H1 (cell line): ENCODE results near the gene CCDC24. TPM values are rescaled to one million over a fixed set of nuclear protein-coding genes. Genes with fewer than 3 reads are reported as not detected.

ENCODE experiments used
- CTCF ChIA-PET: fragments of 300-600 bp; sonication (Branson Sonifier 250); formaldehyde crosslinking; loops from one replicate; lab custom pipeline; 2021; ENCODE audit not compliant: partially characterized antibody; lab: Charles Lee
- POLR2A ChIA-PET: fragments of 300-600 bp; sonication (Branson Sonifier 250); formaldehyde crosslinking; loops from one replicate; lab custom pipeline; 2021; ENCODE audit warnings: inconsistent platforms; ENCODE audit not compliant: partially characterized antibody; lab: Charles Lee
- DNase-seq, 2 experiments: peaks; one replicate each; pipeline versions ENCODE4 v3.0.0 to v3.0.0-alpha.2; 2010 to 2022; ENCODE audit warnings: low spot score in 2 of 2, low read depth in 1 of 2, mixed read lengths in 1 of 2
- FAIRE-seq: peaks from 2 replicates; lab custom pipeline; 2011; peaks lifted over from hg19 to GRCh38; lab: Jason Lieb, UNC
- H2AFZ ChIP-seq: 2 replicates; pipeline ENCODE4 v1.8.1; 2012; ENCODE audit warnings: low read length, inconsistent platforms
- H2AK5ac ChIP-seq: 2 replicates; pipeline ENCODE4 v1.6.1; 2013; ENCODE audit warnings: low read depth, low read length
- H2BK120ac ChIP-seq: replicated peaks from 2 replicates; pipeline ENCODE3; 2013; ENCODE audit warnings: low read depth, low read length, inconsistent platforms
- H2BK12ac ChIP-seq: 2 replicates; pipeline ENCODE4 v1.6.1; 2013; ENCODE audit warnings: low read depth, low read length
- H2BK15ac ChIP-seq: 2 replicates; pipeline ENCODE4 v1.6.1; 2013; ENCODE audit warnings: low read length
- H2BK20ac ChIP-seq: 2 replicates; pipeline ENCODE4 v1.6.1; 2013; ENCODE audit warnings: low read length
- H2BK5ac ChIP-seq: 2 replicates; pipeline ENCODE4 v1.6.1; 2013; ENCODE audit warnings: low read depth, low read length
- H3K14ac ChIP-seq: 2 replicates; pipeline ENCODE4 v1.6.1; 2013; ENCODE audit warnings: inconsistent platforms; ENCODE audit not compliant: insufficient read length
- H3K18ac ChIP-seq: 2 replicates; pipeline ENCODE4 v1.6.1; 2013; ENCODE audit warnings: low read length; ENCODE audit errors: extremely low read depth
- H3K23ac ChIP-seq: 2 replicates; pipeline ENCODE4 v1.6.1; 2013; ENCODE audit warnings: inconsistent platforms; ENCODE audit not compliant: insufficient read length
- H3K23me2 ChIP-seq: 2 replicates; pipeline ENCODE4 v1.6.1; 2013; ENCODE audit warnings: low read depth, low read length
- H3K27ac ChIP-seq: 2 replicates; pipeline ENCODE4 v1.6.1; 2011; ENCODE audit warnings: low read depth, low read length, inconsistent platforms
- H3K27me3 ChIP-seq, 4 experiments: replicated peaks in 1 of 4; 1 replicate in 1 of 4; 2 replicates in 3 of 4; pipeline versions ENCODE4 v1.6.1 to v1.8.1; 2011 to 2013; ENCODE audit warnings: low read length in 3 of 4, mild to moderate bottlenecking in 3 of 4, inconsistent platforms in 2 of 4, mixed read lengths in 2 of 4, moderate library complexity in 1 of 4; ENCODE audit not compliant: control insufficient read depth in 3 of 4, insufficient read depth in 3 of 4; ENCODE audit errors: extremely low read depth in 1 of 4
- H3K36me3 ChIP-seq, 4 experiments: 2 replicates each; pipeline versions ENCODE4 v1.6.1 to v1.8.1; 2011 to 2013; ENCODE audit warnings: mild to moderate bottlenecking in 4 of 4, low read length in 3 of 4, moderate library complexity in 2 of 4, control low read depth in 1 of 4, inconsistent platforms in 1 of 4; ENCODE audit not compliant: insufficient read depth in 4 of 4, control insufficient read depth in 2 of 4
- H3K4ac ChIP-seq: replicated peaks from 2 replicates; pipeline ENCODE3; 2013; ENCODE audit warnings: low read length, low read depth, mixed read lengths, inconsistent platforms; ENCODE audit not compliant: insufficient read length
- H3K4me1 ChIP-seq, 4 experiments: replicated peaks in 1 of 4; 1 replicate in 1 of 4; 2 replicates in 3 of 4; pipeline versions ENCODE4 v1.6.1 to v1.8.1; 2011 to 2013; ENCODE audit warnings: low read length in 3 of 4, inconsistent platforms in 2 of 4, mixed read lengths in 1 of 4; ENCODE audit not compliant: insufficient read depth in 4 of 4, control insufficient read depth in 3 of 4
- H3K4me2 ChIP-seq, 2 experiments: 2 replicates each; pipeline versions ENCODE4 v1.6.1 to v1.8.1; 2011 to 2013; ENCODE audit warnings: low read depth in 2 of 2, low read length in 2 of 2, control low read depth in 1 of 2, inconsistent platforms in 1 of 2, mild to moderate bottlenecking in 1 of 2; ENCODE audit not compliant: insufficient read depth in 1 of 2
- H3K4me3 ChIP-seq, 4 experiments: fragments of 200-600, 300-600 bp in 1 of 4; sonication (generic), shearing (Covaris generic), sonication (Bioruptor Twin) in 1 of 4; 2 replicates each; pipeline versions ENCODE4 v1.5.1 to v1.8.1; 2011 to 2016; ENCODE audit warnings: low read length in 4 of 4, low read depth in 3 of 4, control low read depth in 2 of 4, inconsistent platforms in 2 of 4, mild to moderate bottlenecking in 2 of 4, mixed read lengths in 1 of 4, moderate library complexity in 1 of 4; ENCODE audit not compliant: insufficient read depth in 2 of 4; ENCODE audit errors: extremely low read depth in 1 of 4
- H3K56ac ChIP-seq: replicated peaks from 2 replicates; pipeline ENCODE3; 2013; ENCODE audit warnings: low read depth, mild to moderate bottlenecking, mixed read lengths, low read length, inconsistent platforms; ENCODE audit not compliant: insufficient read length
- H3K79me1 ChIP-seq: 2 replicates; pipeline ENCODE4 v1.6.1; 2013; ENCODE audit warnings: low read depth, low read length, control low read depth
- H3K79me2 ChIP-seq, 2 experiments: 2 replicates each; pipeline versions ENCODE4 v1.6.1 to v1.8.1; 2012 to 2013; ENCODE audit warnings: low read length in 2 of 2, mild to moderate bottlenecking in 2 of 2, inconsistent platforms in 1 of 2; ENCODE audit not compliant: insufficient read depth in 2 of 2, control insufficient read depth in 1 of 2
- H3K9ac ChIP-seq, 4 experiments: replicated peaks in 1 of 4; 1 replicate in 1 of 4; 2 replicates in 3 of 4; pipeline versions ENCODE4 v1.6.1 to v1.8.1; 2011 to 2013; ENCODE audit warnings: low read depth in 3 of 4, low read length in 3 of 4, control low read depth in 2 of 4, mild to moderate bottlenecking in 2 of 4, moderate library complexity in 2 of 4, inconsistent platforms in 1 of 4; ENCODE audit errors: extremely low read depth in 1 of 4
- H3K9me3 ChIP-seq, 2 experiments: 2 replicates each; pipeline versions ENCODE4 v1.6.1 to v1.8.1; 2012 to 2013; ENCODE audit warnings: mild to moderate bottlenecking in 2 of 2, moderate library complexity in 2 of 2, control low read depth in 1 of 2, inconsistent platforms in 1 of 2, low read depth in 1 of 2, low read length in 1 of 2, mixed read lengths in 1 of 2; ENCODE audit not compliant: insufficient read depth in 2 of 2
- H4K20me1 ChIP-seq, 2 experiments: replicated peaks in 1 of 2; 2 replicates each; pipeline versions ENCODE3 to v1.8.1; 2011 to 2013; ENCODE audit warnings: inconsistent platforms in 2 of 2, low read length in 2 of 2, mild to moderate bottlenecking in 1 of 2; ENCODE audit not compliant: insufficient read depth in 2 of 2, control insufficient read depth in 1 of 2
- H4K5ac ChIP-seq: 2 replicates; pipeline ENCODE4 v1.6.1; 2013; ENCODE audit warnings: low read length, low read depth, mixed read lengths, inconsistent platforms; ENCODE audit not compliant: insufficient read length
- H4K8ac ChIP-seq: 2 replicates; pipeline ENCODE4 v1.8.0; 2013; ENCODE audit warnings: mild to moderate bottlenecking, moderate library complexity, low read length, inconsistent platforms; ENCODE audit not compliant: insufficient read depth; ENCODE audit errors: extremely low read depth
- H4K91ac ChIP-seq: replicated peaks from 2 replicates; pipeline ENCODE3; 2013; ENCODE audit warnings: low read length, mixed read lengths, inconsistent platforms; ENCODE audit not compliant: insufficient read length
- ATF2 ChIP-seq: IDR thresholded peaks from 2 replicates; pipeline ENCODE4 v1.6.1; 2012; ENCODE audit warnings: low read length, inconsistent platforms
- BCL11A ChIP-seq, 2 experiments: IDR thresholded peaks; one replicate each; pipeline ENCODE4 v1.6.1; 2011; ENCODE audit warnings: low read depth in 2 of 2, low read length in 2 of 2, mild to moderate bottlenecking in 2 of 2
- BRCA1 ChIP-seq: IDR thresholded peaks from 2 replicates; pipeline ENCODE4 v1.6.1; 2012; ENCODE audit warnings: low read depth, low read length, improper control_type of control experiment
- JUND ChIP-seq: IDR thresholded peaks from 2 replicates; pipeline ENCODE4 v1.6.1; 2011; ENCODE audit warnings: mild to moderate bottlenecking, improper control_type of control experiment, low read length
- KDM4A ChIP-seq: IDR thresholded peaks from one replicate; pipeline ENCODE4 v1.7.1; 2012; ENCODE audit warnings: low read depth, mild to moderate bottlenecking, moderate library complexity, low read length, inconsistent platforms; ENCODE audit not compliant: severe bottlenecking
- POU5F1 ChIP-seq: IDR thresholded peaks from 2 replicates; pipeline ENCODE4 v1.6.1; 2011; ENCODE audit warnings: low read depth, mild to moderate bottlenecking, low read length, moderate library complexity
- RBBP5 ChIP-seq: IDR thresholded peaks from 2 replicates; pipeline ENCODE4 v1.7.1; 2012; ENCODE audit warnings: low read depth, mild to moderate bottlenecking, inconsistent platforms, low read length, moderate library complexity, borderline replicate concordance
- RFX5 ChIP-seq: IDR thresholded peaks from 2 replicates; pipeline ENCODE4 v1.6.1; 2011; ENCODE audit warnings: low read depth, low read length, improper control_type of control experiment, borderline replicate concordance
- SIRT6 ChIP-seq: IDR thresholded peaks from one replicate; pipeline ENCODE4 v1.7.1; 2012; ENCODE audit warnings: low read length, inconsistent platforms
- SP2 ChIP-seq: IDR thresholded peaks from 2 replicates; pipeline ENCODE4 v1.6.1; 2012; ENCODE audit warnings: mild to moderate bottlenecking, low read length, inconsistent platforms
- SRF ChIP-seq: IDR thresholded peaks from 2 replicates; pipeline ENCODE4 v1.6.1; 2011; ENCODE audit warnings: mild to moderate bottlenecking, low read depth, low read length, moderate library complexity
- TCF12 ChIP-seq: IDR thresholded peaks from 2 replicates; pipeline ENCODE4 v1.6.1; 2011; ENCODE audit warnings: low read depth, mild to moderate bottlenecking, low read length
- YY1 ChIP-seq: IDR thresholded peaks from 2 replicates; pipeline ENCODE4 v1.6.1; 2011; ENCODE audit warnings: low read depth, mild to moderate bottlenecking, low read length
- WGBS, 2 experiments: shearing (Covaris generic) in 1 of 2; methylation state at CpG; one replicate each; pipeline versions ENCODE4 v1.1.6 to v1.1.7; 2013 to 2015; ENCODE audit warnings: low lambda C conversion rate in 2 of 2, mixed read lengths in 2 of 2, inconsistent platforms in 1 of 2, low coverage in 1 of 2, missing lambda C conversion rate in 1 of 2; ENCODE audit not compliant: insufficient replicate concordance in 2 of 2, insufficient coverage in 1 of 2, insufficient read length in 1 of 2; ENCODE audit errors: extremely low coverage in 1 of 2, missing lambda C conversion rate in 1 of 2; 5-methylcytosine and 5-hydroxymethylcytosine counted together
- polyA plus RNA-seq, 7 experiments: library from polyadenylated mRNA; depleted of rRNA in 3 of 7; stranded (reverse) in 5 of 7; unstranded in 2 of 7; fragments of >200 nt in 5 of 7; fragments of 200-250 nt in 2 of 7; gene quantifications; 1 replicate in 5 of 7; 2 replicates in 1 of 7; 4 replicates in 1 of 7; pipeline versions ENCODE4 v1.2.1 to v1.2.3, GENCODE V29; 2011 to 2013; ENCODE audit warnings: missing spikeins in 2 of 7, mixed read lengths in 2 of 7
- total RNA-seq: library from RNA; stranded (reverse); fragmentation: NEBNext Ultra II Directional; extraction: Animal tissue kit (Norgen Biotek cat#: 25700); gene quantifications from 2 replicates; pipeline ENCODE4 v1.2.1, GENCODE V29; 2021

The CCDC24 gene
- total and polyA plus RNA-seq, 2 of the 8 experiments (the other 6 are each of a cell fraction or from before 2014, with no cell fraction given) = 11.2 to 11.4 TPM

DNA sequence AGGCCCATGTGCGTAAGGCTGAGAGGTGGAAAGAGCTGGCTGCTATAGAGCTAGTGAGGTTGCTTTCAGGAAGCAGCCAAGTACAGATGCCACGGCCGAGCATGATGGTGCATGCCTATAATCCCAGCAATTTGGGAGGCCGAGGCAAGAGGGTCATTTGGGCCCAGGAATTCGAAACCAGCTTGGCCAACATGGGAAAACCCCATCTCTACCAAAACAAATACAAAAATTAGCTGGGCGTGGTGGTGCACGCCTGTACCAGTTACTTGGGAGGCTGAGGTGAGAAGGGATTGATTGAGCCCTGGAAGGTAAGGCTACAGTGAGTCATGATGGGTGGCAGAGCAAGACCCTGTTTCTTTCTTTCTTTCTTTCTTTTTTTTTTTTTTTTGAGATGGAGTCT, 2.7 kb downstream of the CCDC24 start:
- H3K4ac ChIP-seq = no peak overlapping the region
- 85% methylated on average over 7 of the region's 7 CpGs; no CpG with 5 or more reads in 1 of the 2 experiments for WGBS, 2 experiments
- no peaks in the 10 kb centered on the region for H3K79me1 ChIP-seq

More for the DNA sequence above, 2.7 kb downstream of the CCDC24 start:
- Histone ChIP-seq H3K4me2 (no peak overlapping the region), H3K14ac (no peak overlapping the region), H4K91ac (no peak overlapping the region), H4K5ac (no peak overlapping the region)
- no peak for DNase-seq
- CTCF ChIA-PET = interaction anchor here (0.6 to 21.8 kb wide), 15 partner anchors 9 to 280 kb away, joined by 3 to 478 read pairs (median 4); partner anchors contain the start of gene SLC6A9
- no peak for TF ChIP-seq JUND
- TF ChIP-seq RBBP5 = no peak
- TF ChIP-seq BCL11A (IDR thresholded peaks at IDR 0.05; ENCODE audit: low read depth in 2 of 2, low read length in 2 of 2) = no peak
- no peak for TF ChIP-seq BRCA1
- no peak for TF ChIP-seq ATF2
- no peak for TF ChIP-seq POU5F1
- TF ChIP-seq RFX5 = no peak
- no peak for TF ChIP-seq SIRT6
- TF ChIP-seq SP2 = no peak
- TF ChIP-seq SRF = no peak
- no peak for TF ChIP-seq KDM4A
- no peak for TF ChIP-seq YY1
- TF ChIP-seq TCF12 = no peak
- TF ChIP-seq, all 59 proteins: peak for 0
- Histone ChIP-seq H2BK120ac (no peak overlapping the region), H2AFZ (no peak overlapping the region), H3K56ac (no peak overlapping the region), H4K20me1 (peaks cover 2% of the 10 kb centered on the region in 2 experiments), H3K18ac (no peak overlapping the region), H3K9me3 (no peaks in the 10 kb centered on the region), H2BK12ac (no peak overlapping the region), H3K27me3 (no peaks in the 10 kb centered on the region), H3K79me2 (no peaks in the 10 kb centered on the region), H3K23ac (no peak overlapping the region), H3K23me2 (peaks cover 12% of the 10 kb centered on the region; the same call in 1 of the 2 replicates), H3K4me1 (peaks cover 0 to 5% (median 4%) of the 10 kb centered on the region in 4 experiments; a peak in 5 of 7 replicates), H3K4me3 (no peak overlapping the region), H3K36me3 (no peaks in the 10 kb centered on the region; a peak in 1 of 8 replicates), H2BK20ac (no peak overlapping the region), H2AK5ac (no peak overlapping the region), H3K9ac (no peak overlapping the region), H2BK5ac (no peak overlapping the region), H2BK15ac (no peak overlapping the region), H4K8ac (no peak overlapping the region), H3K27ac (no peak overlapping the region)
- POLR2A ChIA-PET = interaction anchor here (0.9 to 13.6 kb wide), 6 partner anchors 10 to 42 kb away, joined by 3 to 189 read pairs (median 6); partner anchors contain the start of genes ATP6V0B, B4GALT2, DPH2 and SLC6A9
- no peak for FAIRE-seq
